Hepatocyte (in vitro differentiated cells): ENCODE results near the gene CCDC3. TPM values are rescaled to one million over a fixed set of nuclear protein-coding genes. Genes with fewer than 3 reads are reported as not detected.

Experiments used
- DNase-seq: peaks from one replicate; pipeline ENCODE4 v3.0.0-alpha.2; 2016; ENCODE audit warnings: low spot score
- H2AFZ ChIP-seq: fragments of 200-600 bp; sonication (generic); 2 replicates; pipeline ENCODE4 v1.6.0; 2016; ENCODE audit warnings: antibody characterized with exemption, mild to moderate bottlenecking
- H3K27ac ChIP-seq: fragments of 200-600 bp; sonication (generic); 2 replicates; pipeline ENCODE4 v1.5.1; 2016; ENCODE audit warnings: mild to moderate bottlenecking
- H3K27me3 ChIP-seq: fragments of 200-600 bp; sonication (generic); 2 replicates; pipeline ENCODE4 v1.6.1; 2016
- H3K36me3 ChIP-seq: fragments of 200-600 bp; sonication (generic); replicated peaks from 2 replicates; pipeline ENCODE4 v1.5.1; 2016; ENCODE audit warnings: low read depth; ENCODE audit not compliant: insufficient read depth
- H3K4me1 ChIP-seq: fragments of 200-600 bp; sonication (generic); 2 replicates; pipeline ENCODE4 v1.5.1; 2016; ENCODE audit warnings: mild to moderate bottlenecking, moderate library complexity; ENCODE audit not compliant: insufficient read depth
- H3K4me2 ChIP-seq: fragments of 200-600 bp; sonication (generic); 2 replicates; pipeline ENCODE4 v1.6.0; 2016
- H3K4me3 ChIP-seq: fragments of 200-600 bp; sonication (generic); 2 replicates; pipeline ENCODE4 v1.5.1; 2016; ENCODE audit warnings: mild to moderate bottlenecking
- H3K79me2 ChIP-seq: fragments of 200-600 bp; sonication (generic); 2 replicates; pipeline ENCODE4 v1.6.0; 2017; ENCODE audit warnings: mild to moderate bottlenecking
- H3K9me2 ChIP-seq: fragments of 200-600 bp; sonication (generic); replicated peaks from 2 replicates; pipeline ENCODE4 v1.6.0; 2017; ENCODE audit warnings: mild to moderate bottlenecking; ENCODE audit not compliant: insufficient read depth
- H3K9me3 ChIP-seq: fragments of 200-600 bp; sonication (generic); 2 replicates; pipeline ENCODE4 v1.5.1; 2016; ENCODE audit warnings: low read depth, mild to moderate bottlenecking
- H4K20me1 ChIP-seq: fragments of 200-600 bp; sonication (generic); 2 replicates; pipeline ENCODE4 v1.6.0; 2016; ENCODE audit warnings: mild to moderate bottlenecking; ENCODE audit not compliant: insufficient read depth, poor library complexity, severe bottlenecking
- EZH2 ChIP-seq: fragments of 200-600 bp; sonication (generic); IDR thresholded peaks from 2 replicates; pipeline ENCODE4 v1.6.1; 2016; ENCODE audit warnings: antibody characterized with exemption, mild to moderate bottlenecking, borderline replicate concordance
- EZH2phosphoT487 ChIP-seq: fragments of 200-600 bp; sonication (generic); IDR thresholded peaks from one replicate; pipeline ENCODE4 v1.6.1; 2018; ENCODE audit warnings: antibody characterized with exemption, mild to moderate bottlenecking, low read depth, moderate library complexity; ENCODE audit not compliant: unreplicated experiment, severe bottlenecking
- WGBS: methylation state at CpG from one replicate; pipeline ENCODE4 v1.1.6; 2016; ENCODE audit warnings: low lambda C conversion rate; ENCODE audit errors: missing lambda C conversion rate; 5-methylcytosine and 5-hydroxymethylcytosine counted together
- polyA plus RNA-seq: library from polyadenylated mRNA; unstranded; fragments of >200 nt; fragmentation: Nextera tagmentation; extraction: Ambion mirVana; gene quantifications from 2 replicates; pipeline ENCODE4 v1.2.1, GENCODE V29; 2016
- total RNA-seq: library from RNA; depleted of rRNA; stranded (reverse); fragments of >200 nt; gene quantifications from 2 replicates; pipeline ENCODE4 v1.2.3, GENCODE V29; 2014
- TF ChIP-seq, protein P1 (sequence below): fragments of 200-600 bp; sonication (generic); IDR thresholded peaks from 2 replicates; pipeline ENCODE4 v1.5.1; 2016; ENCODE audit warnings: antibody characterized with exemption, mild to moderate bottlenecking; ENCODE audit not compliant: poor library complexity

Gene CCDC3
- total and polyA plus RNA-seq, 2 experiments from 2014 or later: 10.4 to 10.5 TPM

DNA sequence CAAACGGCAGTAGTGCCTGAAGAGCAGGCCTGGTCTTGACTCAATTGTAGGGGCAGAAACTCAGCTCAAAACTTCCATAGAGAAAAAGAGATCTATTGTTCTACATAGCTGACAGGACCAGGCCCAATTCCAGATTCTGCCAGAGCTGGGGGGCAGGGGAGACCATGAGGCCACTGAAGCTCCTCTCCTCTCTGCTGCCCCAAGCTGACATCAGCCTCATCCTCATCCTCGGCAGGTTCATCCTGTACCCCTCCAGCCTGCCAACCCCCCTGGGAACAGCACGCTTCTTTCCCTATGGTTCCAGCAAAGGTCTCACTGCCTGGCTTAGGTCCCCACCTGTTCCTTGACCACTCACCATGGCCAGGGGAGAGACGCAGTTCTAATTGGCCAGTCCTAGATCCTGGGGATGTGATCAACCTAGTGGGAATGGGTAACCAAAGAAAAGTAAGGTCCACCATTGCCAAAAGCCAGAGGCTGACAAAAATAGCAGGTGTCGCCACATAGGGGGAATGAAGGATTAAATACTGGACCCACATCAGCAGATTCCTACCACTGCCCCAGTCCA lies 42.9 kb downstream of the CCDC3 start:
- 93% methylated on average over 5 of the region's 5 CpGs for WGBS
- no peaks in the 10 kb centered on the region for H3K9me3 ChIP-seq
- H3K4me2 ChIP-seq: no peak overlapping the region
- H2AFZ ChIP-seq: no peak overlapping the region
- no peaks in the 10 kb centered on the region for H3K36me3 ChIP-seq
- no peaks in the 10 kb centered on the region for H4K20me1 ChIP-seq
- DNase-seq: no peak
- peaks cover 29% of the 10 kb centered on the region for H3K4me1 ChIP-seq
- TF ChIP-seq, protein P1, sequence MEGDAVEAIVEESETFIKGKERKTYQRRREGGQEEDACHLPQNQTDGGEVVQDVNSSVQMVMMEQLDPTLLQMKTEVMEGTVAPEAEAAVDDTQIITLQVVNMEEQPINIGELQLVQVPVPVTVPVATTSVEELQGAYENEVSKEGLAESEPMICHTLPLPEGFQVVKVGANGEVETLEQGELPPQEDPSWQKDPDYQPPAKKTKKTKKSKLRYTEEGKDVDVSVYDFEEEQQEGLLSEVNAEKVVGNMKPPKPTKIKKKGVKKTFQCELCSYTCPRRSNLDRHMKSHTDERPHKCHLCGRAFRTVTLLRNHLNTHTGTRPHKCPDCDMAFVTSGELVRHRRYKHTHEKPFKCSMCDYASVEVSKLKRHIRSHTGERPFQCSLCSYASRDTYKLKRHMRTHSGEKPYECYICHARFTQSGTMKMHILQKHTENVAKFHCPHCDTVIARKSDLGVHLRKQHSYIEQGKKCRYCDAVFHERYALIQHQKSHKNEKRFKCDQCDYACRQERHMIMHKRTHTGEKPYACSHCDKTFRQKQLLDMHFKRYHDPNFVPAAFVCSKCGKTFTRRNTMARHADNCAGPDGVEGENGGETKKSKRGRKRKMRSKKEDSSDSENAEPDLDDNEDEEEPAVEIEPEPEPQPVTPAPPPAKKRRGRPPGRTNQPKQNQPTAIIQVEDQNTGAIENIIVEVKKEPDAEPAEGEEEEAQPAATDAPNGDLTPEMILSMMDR: no peak
- no peak for TF ChIP-seq EZH2phosphoT487
- no peak for TF ChIP-seq EZH2
- H3K79me2 ChIP-seq: no peaks in the 10 kb centered on the region
- no peaks in the 10 kb centered on the region for H3K9me2 ChIP-seq
- H3K4me3 ChIP-seq: no peak overlapping the region
- H3K27me3 ChIP-seq: no peaks in the 10 kb centered on the region
- no peak overlapping the region for H3K27ac ChIP-seq

GRCh38 chr10:12957081-12957480 lies 44.4 kb downstream of the CCDC3 start:
- H3K4me3 ChIP-seq: no peak overlapping the region
- peaks cover 24% of the 10 kb centered on the region for H3K4me1 ChIP-seq
- TF ChIP-seq EZH2 (no peak), EZH2phosphoT487 (no peak)
- TF ChIP-seq, protein P1: no peak
- H2AFZ ChIP-seq: no peak overlapping the region
- H3K9me3 ChIP-seq: no peaks in the 10 kb centered on the region
- no peaks in the 10 kb centered on the region for H4K20me1 ChIP-seq
- 84% methylated on average over 8 of the region's 8 CpGs for WGBS
- no peak overlapping the region for H3K27ac ChIP-seq
- DNase-seq: no peak
- H3K79me2 ChIP-seq: no peaks in the 10 kb centered on the region
- H3K36me3 ChIP-seq: no peaks in the 10 kb centered on the region
- H3K4me2 ChIP-seq: no peak overlapping the region
- no peaks in the 10 kb centered on the region for H3K9me2 ChIP-seq
- H3K27me3 ChIP-seq: no peaks in the 10 kb centered on the region

- DNase-seq: no peak
- no peak overlapping the region for H3K4me3 ChIP-seq
- no peaks in the 10 kb centered on the region for H3K9me2 ChIP-seq
- whole genome bisulfite sequencing: 0% methylated on average over 1 of the region's 1 CpG
- no peaks in the 10 kb centered on the region for H3K36me3 ChIP-seq
- H4K20me1 ChIP-seq: no peaks in the 10 kb centered on the region
- H2AFZ ChIP-seq: no peak overlapping the region
- H3K4me2 ChIP-seq: no peak overlapping the region
- H3K27me3 ChIP-seq: no peaks in the 10 kb centered on the region
- no peaks in the 10 kb centered on the region for H3K79me2 ChIP-seq
- TF ChIP-seq, protein P1: no peak
- TF ChIP-seq EZH2: no peak
- no peak for TF ChIP-seq EZH2phosphoT487
- peaks cover 4% of the 10 kb centered on the region for H3K4me1 ChIP-seq
- no peak overlapping the region for H3K27ac ChIP-seq
- no peaks in the 10 kb centered on the region for H3K9me3 ChIP-seq
These were observed 46.6 kb downstream of the CCDC3 start for GRCh38 chr10:12954866-12955265.
